B cell (primary cell): ENCODE measurements around the gene GNB1. TPM values are rescaled to one million over a fixed set of nuclear protein-coding genes. Genes with fewer than 3 reads are reported as not detected.

Source experiments
- ATAC-seq: fragments of 200-7000 bp; cut with Tn5 transposase; one replicate; pipeline ENCODE4 v1.10.0; 2021; ENCODE audit warnings: low read depth, mild to moderate bottlenecking, moderate number of reproducible peaks, moderate library complexity
- CTCF ChIA-PET: fragments of 350-600 bp; sonication (Branson Sonifier 250); formaldehyde crosslinking; loops from one replicate; lab custom pipeline; 2021; ENCODE audit warnings: antibody characterized with exemption, inconsistent platforms; lab: Charles Lee
- POLR2A ChIA-PET: fragments of 350-600 bp; sonication (Branson Sonifier 250); formaldehyde crosslinking; loops from one replicate; lab custom pipeline; 2021; ENCODE audit warnings: antibody characterized with exemption; lab: Charles Lee
- DNase-seq: peaks from one replicate; pipeline ENCODE4 v3.0.0; 2013
- H2AFZ ChIP-seq: 2 replicates; pipeline ENCODE4 v1.6.1; 2012; ENCODE audit warnings: mild to moderate bottlenecking, low read depth, low read length; ENCODE audit not compliant: insufficient read depth, poor library complexity, severe bottlenecking
- H3K27ac ChIP-seq, 2 donors: 1 replicate in 1 of 2; 2 replicates in 1 of 2; pipeline ENCODE4 v1.5.1; 2012 to 2013; ENCODE audit warnings: low read length in 2 of 2, mild to moderate bottlenecking in 2 of 2, moderate library complexity in 1 of 2
- H3K27me3 ChIP-seq, 4 experiments: fragments of 200-600 bp in 1 of 4; sonication (generic) in 1 of 4; replicated peaks in 1 of 4; 1 replicate in 2 of 4; 2 replicates in 2 of 4; pipeline versions ENCODE4 v1.6.1 to v1.7.0; 2013 to 2016; ENCODE audit warnings: low read length in 3 of 4, mild to moderate bottlenecking in 2 of 4, mixed read lengths in 1 of 4, moderate library complexity in 1 of 4; ENCODE audit not compliant: insufficient read depth in 4 of 4, control insufficient read depth in 3 of 4; ENCODE audit errors: control extremely low read depth in 1 of 4
- H3K36me3 ChIP-seq, 2 experiments: replicated peaks in 1 of 2; 1 replicate in 1 of 2; 2 replicates in 1 of 2; pipeline versions ENCODE4 v1.6.1 to v1.7.1; 2013; ENCODE audit warnings: low read length in 1 of 2; ENCODE audit not compliant: insufficient read depth in 2 of 2, control insufficient read depth in 1 of 2; ENCODE audit errors: control extremely low read depth in 1 of 2, extremely low read depth in 1 of 2
- H3K4me1 ChIP-seq, 2 donors: fragments of 200-600 bp in 1 of 2; sonication (generic) in 1 of 2; 1 replicate in 1 of 2; 2 replicates in 1 of 2; pipeline versions ENCODE4 v1.5.1 to v1.6.1; 2013 to 2017; ENCODE audit warnings: low read length in 2 of 2; ENCODE audit not compliant: control insufficient read depth in 2 of 2, insufficient read depth in 2 of 2
- H3K4me2 ChIP-seq: replicated peaks from 2 replicates; pipeline ENCODE3; 2012; ENCODE audit warnings: mild to moderate bottlenecking, low read depth, low read length; ENCODE audit not compliant: poor library complexity, severe bottlenecking
- H3K4me3 ChIP-seq, 5 experiments: fragments of 200-600 bp in 1 of 5; sonication (generic) in 1 of 5; 1 replicate in 3 of 5; 2 replicates in 2 of 5; pipeline versions ENCODE4 v1.5.1 to v1.7.0; 2011 to 2016; ENCODE audit warnings: low read length in 4 of 5, mild to moderate bottlenecking in 4 of 5, low read depth in 2 of 5, control low read depth in 1 of 5, moderate library complexity in 1 of 5; ENCODE audit not compliant: insufficient read depth in 1 of 5; ENCODE audit errors: control extremely low read depth in 1 of 5, extremely low read depth in 1 of 5
- H3K79me2 ChIP-seq: fragments of 200-600 bp; sonication (generic); one replicate; pipeline ENCODE4 v1.6.0; 2016; ENCODE audit warnings: low read length; ENCODE audit not compliant: control insufficient read depth, insufficient read depth
- H3K9ac ChIP-seq: fragments of 200-600 bp; sonication (generic); 2 replicates; pipeline ENCODE4 v1.6.1; 2017; ENCODE audit warnings: mild to moderate bottlenecking, low read length, moderate library complexity
- H3K9me3 ChIP-seq, 3 donors: one replicate each; pipeline versions ENCODE4 v1.6.1 to v1.7.1; 2013; ENCODE audit warnings: low read length in 2 of 3; ENCODE audit not compliant: control insufficient read depth in 2 of 3, insufficient read depth in 1 of 3; ENCODE audit errors: control extremely low read depth in 1 of 3
- H4K20me1 ChIP-seq: 2 replicates; pipeline ENCODE4 v1.6.0; 2012; ENCODE audit warnings: mild to moderate bottlenecking, low read length; ENCODE audit not compliant: insufficient read depth, control insufficient read depth, poor library complexity, severe bottlenecking
- H3K27ac Mint-ChIP-seq: one replicate; pipeline ENCODE4 v1.8.0; 2021; ENCODE audit warnings: mixed read lengths
- H3K27me3 Mint-ChIP-seq: one replicate; pipeline ENCODE4 v1.8.0; 2021; ENCODE audit warnings: mixed read lengths
- H3K4me1 Mint-ChIP-seq: one replicate; pipeline ENCODE4 v1.8.0; 2021; ENCODE audit warnings: mixed read lengths
- H3K4me3 Mint-ChIP-seq: one replicate; pipeline ENCODE4 v1.8.0; 2021; ENCODE audit warnings: mixed read lengths
- H3K9me3 Mint-ChIP-seq: one replicate; pipeline ENCODE4 v1.8.0; 2022; ENCODE audit warnings: mixed read lengths; ENCODE audit not compliant: insufficient read depth
- CTCF ChIP-seq: fragments of 200-600 bp; IDR thresholded peaks from one replicate; pipeline ENCODE4 v1.8.0; 2022; ENCODE audit warnings: antibody characterized with exemption, mild to moderate bottlenecking
- EZH2 ChIP-seq: IDR thresholded peaks from 2 replicates; pipeline ENCODE4 v1.6.1; 2012; ENCODE audit warnings: borderline replicate concordance, low read depth, mild to moderate bottlenecking, moderate library complexity, low read length; ENCODE audit not compliant: insufficient read depth, poor library complexity, severe bottlenecking
- WGBS: methylation state at CpG from one replicate; pipeline ENCODE4 v1.1.5; 2013; ENCODE audit warnings: missing lambda C conversion rate; ENCODE audit not compliant: insufficient coverage; 5-methylcytosine and 5-hydroxymethylcytosine counted together
- intact Hi-C: fragments of 100-400 bp; cut with micrococcal nuclease; formaldehyde crosslinking; loops from one replicate; pipeline ENCODE4 v1.10.0; 2022
- polyA plus RNA-seq: library from polyadenylated mRNA; depleted of rRNA; stranded (reverse); fragments of >200 nt; gene quantifications from 2 replicates; pipeline ENCODE4 v1.2.3, GENCODE V29; 2012
- total RNA-seq, 2 donors: library from RNA; stranded (reverse); fragments of 120-200 nt in 1 of 2; gene quantifications; 1 replicate in 1 of 2; 2 replicates in 1 of 2; pipeline versions ENCODE4 v1.2.3 to v1.2.4, GENCODE V29; 2013 to 2022

GNB1 gene
- total and polyA plus RNA-seq, 2 donors (not counting 1 experiment from before 2014, with no cell fraction given): 249 to 269 TPM

- H3K4me2 ChIP-seq: peak overlapping the region; percentile 74
- H3K27me3 ChIP-seq: no peaks in the 10 kb centered on the region
- Mint-ChIP-seq H3K27me3 (peaks cover 4% of the 10 kb centered on the region), H3K27ac (no peak overlapping the region), H3K4me1 (peaks cover 23% of the 10 kb centered on the region), H3K9me3 (no peaks in the 10 kb centered on the region), H3K4me3 (peak overlapping the region; percentile 84)
- POLR2A ChIA-PET: interaction anchor here (0.7 to 1.9 kb wide), 3 partner anchors 49 to 1954 kb away, joined by 3 to 24 read pairs (median 4); partner anchors contain the start of gene NADK
- no peak for DNase-seq
- H3K36me3 ChIP-seq: no peaks in the 10 kb centered on the region
- no peak for ATAC-seq
- H3K9me3 ChIP-seq: peaks cover 0 to 8% (median 0%) of the 10 kb centered on the region in 3 donors
- 80% methylated on average over 1 of the region's 6 CpGs for WGBS
- peak overlapping the region; percentile 65 for H3K9ac ChIP-seq
- no peaks in the 10 kb centered on the region for H4K20me1 ChIP-seq
- no peak for TF ChIP-seq EZH2
- no peak for TF ChIP-seq CTCF
- peak overlapping the region; percentile 45 to 83 for H3K27ac ChIP-seq
- intact Hi-C loops: no loop called here
- H2AFZ ChIP-seq: no peak overlapping the region
- peaks cover 23 to 34% of the 10 kb centered on the region in 2 donors for H3K4me1 ChIP-seq
- CTCF ChIA-PET: interaction anchor here (0.5 to 6.3 kb wide), 12 partner anchors 8 to 511 kb away, joined by 3 to 67 read pairs (median 6); partner anchors contain the start of genes CCNL2, NADK and TMEM52
- peaks cover 26% of the 10 kb centered on the region for H3K79me2 ChIP-seq
- peak overlapping the region in 1 of 5 experiments; percentile 55 for H3K4me3 ChIP-seq
Observed at GRCh38 chr1:1910033-1910465, 19.2 kb upstream of the GNB1 start.

DNA sequence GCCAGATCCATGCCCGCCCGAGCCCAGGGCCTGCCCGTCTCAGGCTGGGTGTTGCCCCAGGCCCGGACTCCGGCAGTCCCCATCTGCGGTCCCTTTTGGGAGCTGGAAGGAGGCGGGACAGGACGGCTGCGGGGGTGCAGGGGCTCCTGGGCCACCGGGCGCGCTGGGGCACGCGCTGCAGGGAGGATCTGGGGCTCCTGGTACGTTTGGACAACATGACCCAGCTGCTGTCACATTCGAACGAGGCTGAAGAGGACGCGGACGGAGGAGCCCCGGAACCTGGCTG is 17.6 kb upstream of the GNB1 start:
- H3K27me3 ChIP-seq: no peaks in the 10 kb centered on the region
- H2AFZ ChIP-seq: peak overlapping the region; percentile 74
- no peaks in the 10 kb centered on the region for H3K27me3 Mint-ChIP-seq
- H3K79me2 ChIP-seq: peaks cover 26% of the 10 kb centered on the region
- DNase-seq (no peak), ATAC-seq (no peak)
- peak overlapping the region; percentile 67 for H3K9ac ChIP-seq
- WGBS: 8% methylated on average over 21 of the region's 21 CpGs
- CTCF ChIA-PET: interaction anchor here (0.5 to 6.3 kb wide), 18 partner anchors 9 to 473 kb away, joined by 3 to 67 read pairs (median 4); partner anchors contain the start of gene NADK
- H3K27ac Mint-ChIP-seq: peak overlapping the region; percentile 56
- H3K4me2 ChIP-seq: peak overlapping the region; percentile 97
- intact Hi-C loops: loop anchor here (2.0 to 5.0 kb wide), 4 partner anchors 66 to 482 kb away; partner anchors contain the start of genes MORN1 and RER1
- no peaks in the 10 kb centered on the region for H4K20me1 ChIP-seq
- peak overlapping the region; percentile 60 to 80 for H3K27ac ChIP-seq
- peaks cover 23% of the 10 kb centered on the region for H3K4me1 Mint-ChIP-seq
- POLR2A ChIA-PET: interaction anchor here (0.6 to 1.9 kb wide), 9 partner anchors 13 to 509 kb away, joined by 3 to 24 read pairs (median 6); partner anchors contain the start of genes CCNL2, MIB2 and NADK
- H3K36me3 ChIP-seq: no peaks in the 10 kb centered on the region
- no peaks in the 10 kb centered on the region for H3K9me3 Mint-ChIP-seq
- peak overlapping the region; percentile 17 to 69 (median 57) for H3K4me3 ChIP-seq
- peaks cover 0 to 9% (median 0%) of the 10 kb centered on the region in 3 donors for H3K9me3 ChIP-seq
- H3K4me3 Mint-ChIP-seq: peak overlapping the region; percentile 75
- peaks cover 23 to 34% of the 10 kb centered on the region in 2 donors for H3K4me1 ChIP-seq
- TF ChIP-seq CTCF (no peak), EZH2 (no peak)
